GM10266 (cell line): ENCODE data around the gene NLN.

Experiments
- DNase-seq: peaks from one replicate; pipeline ENCODE4 v3.0.0; 2012; ENCODE audit errors: extremely low spot score
- CTCF ChIP-seq: IDR thresholded peaks from 2 replicates; pipeline ENCODE4 v1.5.1; 2012; ENCODE audit warnings: mild to moderate bottlenecking, low read depth; ENCODE audit not compliant: control insufficient read depth, insufficient read depth; ENCODE audit errors: missing control alignments

The NLN gene

GRCh38 chr5:65823845-65824445 lies 101.9 kb downstream of the NLN start:
- TF ChIP-seq CTCF: no peak
- DNase-seq: no peak

- peak; percentile 13 for DNase-seq
Measured at GRCh38 chr5:65825408-65826328, 103.7 kb downstream of the NLN start.

GRCh38 chr5:65828022-65828896 lies 106.3 kb downstream of the NLN start:
- DNase-seq: no peak
- TF ChIP-seq CTCF: no peak

More at GRCh38 chr5:65825408-65826328, 103.7 kb downstream of the NLN start:
- no peak for TF ChIP-seq CTCF

GRCh38 chr5:65830856-65831255 lies 108.9 kb downstream of the NLN start:
- no peak for DNase-seq
- no peak for TF ChIP-seq CTCF

GRCh38 chr5:65831276-65831675 lies 109.3 kb downstream of the NLN start:
- TF ChIP-seq CTCF: no peak
- DNase-seq: no peak

- no peak for DNase-seq
- no peak for TF ChIP-seq CTCF
Measured at GRCh38 chr5:65832152-65832551, 110.1 kb downstream of the NLN start.
